Measurements from ENCODE around the gene NOTUM.

The NOTUM gene

GRCh38 chr17:81961087-81961511 is at the start of gene NOTUM:
NOTUM (minus strand) TSS chr17:81961187; CDS start chr17:81960909, 278 bp downstream.
- no peak for DNase-seq

DNA sequence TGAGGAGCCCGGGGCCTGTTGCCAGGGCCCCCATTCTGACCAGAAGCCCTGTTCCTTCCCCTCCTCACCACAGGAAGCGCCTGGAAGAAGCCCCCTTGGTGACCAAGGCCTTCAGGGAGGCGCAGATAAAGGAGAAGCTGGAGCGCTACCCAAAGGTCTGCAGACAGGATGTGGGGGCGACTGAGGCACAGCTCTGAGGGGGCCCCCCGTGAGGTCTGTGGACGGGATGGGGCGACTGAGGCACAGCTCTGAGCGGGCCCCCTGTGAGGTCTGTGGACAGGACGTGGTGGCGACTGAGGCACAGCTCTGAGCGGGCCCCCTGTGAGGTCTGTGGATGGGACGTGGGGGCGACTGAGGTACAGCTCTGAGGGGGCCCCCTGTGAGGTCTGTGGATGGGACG is 48.4 kb upstream of the NOTUM start:
- DNase-seq, result no peak

- no peak for DNase-seq
Measured at GRCh38 chr17:82008941-82009405, 48.0 kb upstream of the NOTUM start.

GRCh38 chr17:82008258-82008940 is 47.4 kb upstream of the NOTUM start:
- DNase-seq, result no peak

DNA sequence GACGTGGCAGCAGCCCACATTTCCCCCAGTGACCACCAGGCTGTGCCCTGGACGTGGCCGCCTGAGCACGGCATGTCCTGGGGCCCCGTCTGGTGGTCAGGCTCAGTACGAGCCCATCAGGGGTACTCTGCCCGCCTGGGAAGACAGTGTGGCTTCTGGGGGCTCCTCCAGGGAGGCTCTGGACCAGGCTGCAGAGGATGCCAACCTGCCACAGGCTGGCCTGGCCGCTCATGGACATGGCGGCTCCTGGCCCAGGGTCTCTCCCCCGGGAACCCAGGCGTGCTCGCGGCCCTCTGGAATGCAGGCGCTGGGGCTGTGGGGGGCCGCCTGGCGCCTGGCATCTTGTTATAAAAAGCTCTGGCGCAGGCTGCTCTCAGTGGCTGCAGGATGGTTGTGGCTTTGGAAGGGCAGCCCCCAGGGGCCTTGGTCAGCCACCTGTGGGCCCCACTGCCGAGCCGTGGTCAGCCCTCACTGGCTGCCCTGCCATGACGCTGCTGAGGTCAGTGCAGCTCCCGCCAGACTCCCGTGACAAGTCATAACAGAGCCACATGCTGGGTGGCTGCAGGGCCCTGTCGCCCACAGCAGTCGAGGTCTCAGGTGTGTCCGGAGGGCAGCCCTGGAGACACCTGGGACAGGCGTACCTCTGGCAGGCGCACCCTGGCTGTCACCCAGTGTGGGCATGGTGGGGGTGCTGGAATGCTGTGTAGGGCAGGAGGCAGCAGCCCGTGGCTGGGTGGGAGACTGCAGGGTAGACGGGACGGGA is 46.7 kb upstream of the NOTUM start:
- DNase-seq, result no peak

- no peak for DNase-seq
Measured at GRCh38 chr17:82007228-82007494, 46.2 kb upstream of the NOTUM start.

DNA sequence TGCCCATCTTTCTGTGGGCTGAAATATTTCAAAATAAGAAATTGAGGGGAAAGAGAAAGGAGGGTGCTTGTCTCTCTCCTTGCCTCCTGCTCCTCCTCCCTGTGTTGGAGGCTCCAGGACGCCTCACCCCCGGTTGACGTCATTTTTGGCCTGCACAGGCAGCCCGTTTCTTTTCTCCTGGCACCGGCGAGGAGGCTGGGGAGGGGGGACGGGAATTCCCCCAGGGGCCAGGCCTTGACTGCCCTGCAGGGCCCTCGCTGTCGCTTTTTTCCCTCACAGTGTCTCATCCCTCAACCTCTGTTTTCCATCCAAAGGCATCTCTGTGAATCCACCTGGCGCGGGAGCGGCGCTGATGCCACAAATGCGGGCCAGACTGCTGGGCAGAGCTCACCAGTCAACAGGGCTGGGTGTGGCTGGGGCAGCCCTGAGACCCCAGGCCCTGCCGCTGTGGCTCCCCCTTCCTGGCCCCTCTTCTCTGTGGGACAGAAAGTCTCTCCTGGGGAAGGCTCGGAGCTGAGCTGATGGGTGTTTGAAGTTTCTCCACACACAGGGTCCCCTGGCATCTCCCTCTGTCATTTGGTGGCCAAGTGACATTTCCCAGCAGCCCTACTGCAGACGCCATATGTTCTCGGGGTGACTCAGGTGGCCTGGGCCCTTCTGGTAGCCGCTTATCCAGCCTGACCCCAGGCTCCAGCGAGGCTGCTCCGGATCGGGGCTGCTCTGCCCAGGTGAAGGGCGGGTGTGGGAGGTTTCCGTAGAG is 45.7 kb upstream of the NOTUM start:
- DNase-seq, result no peak

DNA sequence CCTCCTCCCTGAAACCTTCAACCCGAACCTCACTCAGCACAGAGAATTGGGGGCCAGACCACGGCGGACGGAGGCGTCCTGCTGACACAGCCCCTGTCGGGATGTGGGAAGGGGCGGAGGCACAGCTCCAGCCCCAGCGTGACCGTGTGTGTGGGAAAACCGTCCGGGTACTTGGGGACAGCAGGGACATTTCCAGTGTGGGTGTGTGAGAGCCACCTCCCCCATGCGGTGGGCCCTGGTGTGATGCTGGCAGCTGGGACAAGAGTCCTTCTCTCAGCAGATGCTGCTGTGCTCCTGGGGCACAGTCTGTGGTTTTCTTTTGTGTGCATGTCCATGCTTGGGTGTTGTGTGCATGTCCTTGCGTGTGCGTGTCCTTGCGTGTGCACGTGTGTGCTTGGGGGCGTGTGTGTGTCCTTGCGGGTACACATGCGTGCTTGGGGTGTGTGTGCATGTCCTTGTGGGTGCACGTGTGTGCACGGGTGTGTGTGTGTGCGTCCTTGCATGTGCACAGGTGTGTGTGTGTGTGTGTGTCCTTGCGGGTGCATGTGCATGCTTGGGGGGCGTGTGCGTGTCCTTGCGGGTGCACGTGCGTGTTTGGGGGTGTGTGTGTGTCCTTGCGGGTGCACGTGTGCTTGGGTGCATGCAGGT is 44.8 kb upstream of the NOTUM start:
- no peak for DNase-seq

DNA sequence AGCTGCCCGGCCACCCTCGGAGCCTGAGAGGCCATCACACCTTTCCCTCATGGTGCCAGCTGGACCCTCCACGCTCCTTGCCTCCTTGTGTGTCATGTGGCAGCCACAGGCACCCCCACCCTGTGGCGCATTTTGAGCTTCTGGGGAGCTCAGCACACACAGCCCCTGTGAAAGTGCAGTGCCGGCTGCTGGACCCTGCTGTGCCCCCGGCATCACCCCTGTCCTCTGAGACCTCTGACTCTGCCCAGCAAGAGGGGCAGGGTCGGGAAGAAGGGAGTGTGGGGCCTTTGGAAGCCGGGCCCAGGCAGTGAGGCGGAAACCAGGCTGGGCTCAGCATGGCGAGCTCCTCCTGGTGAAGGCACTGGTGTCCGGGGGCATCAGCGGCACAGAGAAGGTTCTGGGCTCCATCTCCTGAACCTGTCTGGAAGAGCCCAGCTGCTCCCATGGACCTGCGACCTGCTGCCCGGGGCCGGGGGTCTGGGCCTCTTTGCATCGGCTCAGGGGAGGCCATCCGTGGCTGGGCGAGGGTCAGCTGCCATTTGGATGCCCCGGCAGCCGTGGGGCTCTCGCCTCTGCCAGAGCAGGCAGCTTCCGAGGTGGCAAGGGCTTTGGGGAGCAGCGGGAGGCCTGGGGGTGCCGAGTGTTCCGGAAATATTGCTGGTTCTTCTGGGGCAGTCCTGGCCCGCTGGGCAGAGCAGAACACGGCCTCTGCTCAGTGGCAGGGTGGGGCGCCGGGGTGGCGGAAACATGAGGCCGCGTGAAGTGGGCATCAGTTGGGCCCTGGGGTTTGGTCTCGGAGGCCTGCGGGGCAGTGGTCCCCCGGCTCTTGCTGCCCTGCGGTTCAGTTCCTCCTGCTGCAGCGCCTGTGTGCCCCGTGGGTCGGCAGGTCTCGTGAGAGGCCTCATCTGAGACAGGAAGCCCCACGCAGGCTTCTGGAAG is 43.8 kb upstream of the NOTUM start:
- DNase-seq, result no peak

DNA sequence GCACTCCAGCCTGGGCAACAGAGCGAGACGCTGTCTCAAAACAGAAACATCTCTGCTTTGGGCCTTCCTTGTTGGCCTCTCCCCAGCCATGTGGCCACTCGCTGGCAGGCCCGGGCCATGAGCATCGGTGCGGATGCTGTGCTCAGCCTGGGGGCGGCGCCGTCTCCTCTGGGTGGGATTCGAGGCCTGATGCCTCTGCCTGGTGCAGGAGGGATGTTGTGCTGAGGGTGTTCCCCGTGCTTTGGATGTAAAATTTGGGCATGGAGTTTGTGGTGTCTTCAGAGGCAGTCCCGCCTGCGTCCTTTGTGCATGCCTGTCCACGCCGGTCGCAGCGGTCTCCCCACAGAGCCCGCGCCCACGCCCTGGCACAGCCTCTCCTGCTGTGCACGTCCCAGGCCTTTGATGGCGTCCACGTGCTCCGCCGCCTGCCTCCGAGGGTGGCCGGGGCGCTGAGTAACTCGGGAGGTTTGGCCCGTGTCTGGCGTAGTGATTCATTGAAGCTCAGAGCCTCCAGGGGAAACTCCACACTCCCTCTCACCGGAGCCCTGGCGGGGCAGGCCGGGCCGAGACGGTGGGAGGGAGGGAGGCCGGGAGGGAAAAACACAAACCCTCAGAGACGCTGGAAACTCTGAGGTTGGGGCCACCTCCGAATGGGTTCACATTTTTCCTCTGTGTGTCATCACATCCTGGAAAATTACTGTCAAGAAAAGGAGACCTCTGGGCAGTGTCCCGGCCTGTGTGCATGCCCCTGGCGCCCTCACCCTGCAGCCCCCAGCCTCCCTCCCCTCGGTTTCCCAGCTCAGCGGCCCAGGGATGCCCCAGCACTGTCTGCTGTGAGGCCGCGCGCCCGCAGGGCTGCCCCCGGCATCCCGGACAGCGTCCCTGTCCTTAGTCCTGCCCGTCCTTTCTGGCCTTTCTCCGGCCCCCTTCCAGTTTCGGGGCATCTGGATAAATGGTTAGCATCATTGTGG is 42.7 kb upstream of the NOTUM start:
- DNase-seq, result no peak

GRCh38 chr17:82001571-82002056 is 40.6 kb upstream of the NOTUM start:
- DNase-seq, result no peak

DNA sequence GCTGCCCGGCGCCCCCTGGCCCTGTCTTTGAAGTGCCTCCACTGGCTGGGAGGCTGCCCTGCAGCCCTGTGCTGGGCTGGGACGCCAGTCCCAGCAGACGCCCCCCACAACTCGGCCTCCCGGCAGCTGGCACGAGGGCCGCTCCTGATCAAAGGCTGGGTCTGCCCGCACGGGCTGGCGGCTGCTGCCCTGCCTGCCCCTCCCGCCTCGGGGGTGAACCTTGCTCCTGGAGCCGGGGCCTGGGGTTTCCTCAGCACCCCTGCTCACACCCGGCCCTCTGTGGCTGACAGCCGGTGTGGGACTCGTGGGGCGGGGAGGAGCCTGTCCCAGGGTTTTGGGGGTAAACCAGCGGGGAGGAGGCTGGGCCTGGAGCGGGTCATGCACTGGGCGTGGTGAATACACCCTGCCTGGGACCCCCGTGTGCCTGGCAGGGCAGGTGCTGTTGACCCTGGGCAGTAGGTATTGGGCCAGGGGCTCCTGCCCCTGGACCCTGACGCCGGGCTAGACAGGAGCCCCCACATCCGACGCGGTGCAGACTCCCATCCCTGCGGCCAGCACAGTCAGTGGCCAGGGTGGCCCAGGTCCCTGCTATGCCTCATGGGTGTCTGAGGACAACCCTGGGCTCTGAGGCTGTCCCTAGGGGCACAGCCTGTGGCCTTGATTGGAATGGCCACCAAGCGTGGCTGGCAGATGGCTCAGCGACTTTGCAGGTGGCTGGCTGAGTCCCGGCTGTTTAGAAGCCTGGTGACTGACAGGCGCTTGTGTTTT is 40.0 kb upstream of the NOTUM start:
- no peak for DNase-seq

- no peak for DNase-seq
Measured at GRCh38 chr17:81999976-82000802, 39.2 kb upstream of the NOTUM start.

DNA sequence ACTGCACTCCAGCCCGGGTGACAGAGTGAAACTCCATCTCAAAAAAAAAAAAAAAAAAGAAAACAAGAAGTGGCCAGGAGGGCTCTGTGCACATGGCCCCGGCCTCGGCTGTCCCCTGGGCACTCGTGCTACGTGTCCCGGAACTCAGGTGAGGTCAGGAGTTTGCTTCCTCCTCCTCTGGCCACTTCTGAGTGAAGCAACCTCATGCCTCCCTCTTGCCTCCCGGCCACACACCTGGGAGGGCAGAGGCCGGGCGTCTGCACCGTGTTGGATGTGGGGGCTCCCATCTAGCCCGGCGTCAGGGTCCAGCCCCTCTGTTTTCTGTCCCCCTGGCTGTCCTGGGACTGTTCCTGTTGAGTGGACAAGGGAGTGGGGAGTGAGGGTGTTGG is 38.6 kb upstream of the NOTUM start:
- no peak for DNase-seq

DNA sequence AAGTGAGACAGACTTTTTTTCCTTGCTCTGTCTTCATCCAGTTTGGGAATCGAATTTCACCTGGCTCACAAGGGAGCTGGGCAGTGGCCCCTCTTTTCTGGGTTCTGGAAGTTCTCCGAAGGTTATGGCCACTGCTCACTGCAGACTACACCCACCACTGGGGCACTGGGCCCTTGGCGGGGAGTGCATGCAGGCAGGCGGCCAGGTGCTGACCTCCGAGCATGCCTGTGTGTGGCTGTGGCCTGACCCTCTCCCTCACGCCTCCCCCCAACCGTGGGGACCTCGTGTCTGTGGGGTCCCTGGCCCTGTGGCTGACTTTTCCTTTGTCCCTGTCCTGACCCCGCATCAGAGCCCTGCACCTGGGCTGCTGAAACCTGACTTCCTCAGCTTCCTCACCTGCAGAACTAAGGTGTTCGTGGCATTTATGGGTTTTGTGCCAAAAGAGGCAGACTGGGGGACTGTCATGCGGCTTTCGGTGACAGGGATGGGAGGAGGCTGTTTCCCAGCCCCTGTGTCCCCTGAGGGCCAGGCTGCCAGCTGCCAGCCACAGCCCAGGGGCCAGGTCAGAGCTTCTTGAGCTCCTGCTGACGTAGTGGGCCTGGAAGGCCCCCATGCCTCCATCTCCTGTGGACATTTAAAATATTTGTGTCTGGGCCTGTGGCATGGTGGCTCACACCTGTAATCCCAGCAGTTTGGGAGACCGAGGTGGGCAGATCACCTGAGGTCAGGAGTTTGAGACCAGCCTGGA is 37.9 kb upstream of the NOTUM start:
- no peak for DNase-seq

DNA sequence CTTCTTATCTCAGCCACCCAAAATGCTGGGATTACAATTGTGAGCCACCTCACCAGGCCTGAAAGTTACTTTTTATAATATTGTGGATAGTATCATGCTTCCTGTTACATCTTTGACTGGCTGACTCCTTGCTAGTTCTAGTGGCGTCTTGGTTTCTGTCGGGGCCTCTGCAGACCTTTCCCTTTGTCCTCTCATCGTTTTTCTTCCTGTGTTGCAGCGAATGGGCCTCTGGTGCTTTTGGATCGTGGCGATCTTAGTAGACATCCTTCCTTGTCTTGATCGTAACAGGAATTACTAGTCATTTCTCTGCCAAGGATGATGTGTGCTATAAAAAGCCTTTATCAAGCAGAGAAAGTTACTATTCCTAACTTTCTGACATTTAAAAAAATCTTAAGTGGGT is 37.2 kb upstream of the NOTUM start:
- no peak for DNase-seq

- DNase-seq, result no peak
Measured at GRCh38 chr17:81996757-81997441, 35.9 kb upstream of the NOTUM start.
